SK-N-SH (cell line): ENCODE data around the gene HOXB5. TPM values are rescaled to one million over a fixed set of nuclear protein-coding genes. Genes with fewer than 3 reads are reported as not detected.
A peak's percentile ranks its signal among the peaks of the same experiment; 100 is the strongest.

Source experiments
- CTCF ChIA-PET: fragments of 300-600, 350-600 bp; formaldehyde crosslinking; extraction: SDS; loops from one replicate; lab custom pipeline; 2021; lab: Yijun Ruan, JAX
- POLR2A ChIA-PET: fragments of 350-600 bp; sonication (Branson Sonifier 250); formaldehyde crosslinking; extraction: SDS; loops from one replicate; lab custom pipeline; 2020; ENCODE audit warnings: antibody characterized with exemption, inconsistent platforms; lab: Yijun Ruan, JAX
- DNase-seq: peaks from one replicate; pipeline ENCODE4 v3.0.0; 2012
- H2AFZ ChIP-seq: fragments of 200-600 bp; sonication (generic); 2 replicates; pipeline ENCODE4 v1.8.1; 2016; ENCODE audit warnings: antibody characterized with exemption, mild to moderate bottlenecking, low read depth
- H3F3A ChIP-seq: fragments of 200-600 bp; sonication (generic); replicated peaks from 2 replicates; pipeline ENCODE3; 2016; ENCODE audit warnings: antibody characterized with exemption, mild to moderate bottlenecking; ENCODE audit not compliant: insufficient read depth
- H3K27ac ChIP-seq, 2 experiments: fragments of 200-500 bp in 1 of 2; fragments of 200-600 bp in 1 of 2; sonication (Bioruptor generic) in 1 of 2; sonication (generic), shearing (Covaris generic) in 1 of 2; 2 replicates each; pipeline versions ENCODE4 v1.5.1 to v1.6.1; 2014 to 2016; ENCODE audit warnings: low read depth in 2 of 2, inconsistent platforms in 1 of 2, low read length in 1 of 2, mild to moderate bottlenecking in 1 of 2, mixed read lengths in 1 of 2
- H3K27me3 ChIP-seq: fragments of 200-600 bp; sonication (generic), shearing (Covaris generic); 2 replicates; pipeline ENCODE4 v1.6.1; 2016; ENCODE audit warnings: mixed run types; ENCODE audit not compliant: insufficient read depth
- H3K36me3 ChIP-seq, 2 experiments: fragments of 200-500 bp in 1 of 2; fragments of 200-600 bp in 1 of 2; sonication (Bioruptor generic) in 1 of 2; sonication (generic) in 1 of 2; replicated peaks in 1 of 2; 2 replicates each; pipeline versions ENCODE3 to v1.5.1; 2014 to 2016; ENCODE audit warnings: low read length in 1 of 2, mild to moderate bottlenecking in 1 of 2; ENCODE audit not compliant: insufficient read depth in 2 of 2, control insufficient read depth in 1 of 2
- H3K4me1 ChIP-seq, 2 experiments: fragments of 200-500 bp in 1 of 2; fragments of 200-600 bp in 1 of 2; sonication (Bioruptor generic) in 1 of 2; sonication (generic), shearing (Covaris generic) in 1 of 2; 2 replicates each; pipeline versions ENCODE4 v1.5.1 to v1.6.1; 2014 to 2016; ENCODE audit warnings: low read depth in 1 of 2, low read length in 1 of 2, mixed run types in 1 of 2; ENCODE audit not compliant: insufficient read depth in 2 of 2, control insufficient read depth in 1 of 2
- H3K4me2 ChIP-seq: fragments of 200-600 bp; sonication (generic), shearing (Covaris generic); 2 replicates; pipeline ENCODE4 v1.6.1; 2017; ENCODE audit warnings: mixed run types
- H3K4me3 ChIP-seq, 2 experiments: fragments of 200-500 bp in 1 of 2; fragments of 200-600 bp in 1 of 2; sonication (Bioruptor generic) in 1 of 2; sonication (generic), shearing (Covaris generic) in 1 of 2; 2 replicates each; pipeline versions ENCODE4 v1.5.1 to v1.8.1; 2014 to 2016; ENCODE audit warnings: low read depth in 2 of 2, inconsistent platforms in 1 of 2, low read length in 1 of 2, mild to moderate bottlenecking in 1 of 2, mixed read lengths in 1 of 2, moderate library complexity in 1 of 2
- H3K79me2 ChIP-seq: fragments of 200-600 bp; sonication (generic); 2 replicates; pipeline ENCODE4 v1.8.1; 2017; ENCODE audit warnings: mild to moderate bottlenecking; ENCODE audit not compliant: insufficient read depth
- H3K9ac ChIP-seq: fragments of 200-600 bp; sonication (generic); 2 replicates; pipeline ENCODE4 v1.6.1; 2017; ENCODE audit warnings: mixed run types
- H3K9me2 ChIP-seq: fragments of 200-600 bp; sonication (generic); 2 replicates; pipeline ENCODE4 v1.6.1; 2017; ENCODE audit warnings: mixed run types
- H3K9me3 ChIP-seq: fragments of 200-600 bp; sonication (generic); 2 replicates; pipeline ENCODE4 v1.6.1; 2017; ENCODE audit warnings: mixed run types, mild to moderate bottlenecking, moderate library complexity
- H4K20me1 ChIP-seq: fragments of 200-600 bp; sonication (generic); 2 replicates; pipeline ENCODE4 v1.6.1; 2017; ENCODE audit warnings: mild to moderate bottlenecking, mixed run types; ENCODE audit not compliant: insufficient read depth
- EZH2phosphoT487 ChIP-seq: fragments of 200-600 bp; sonication (generic); IDR thresholded peaks from 2 replicates; pipeline ENCODE4 v1.6.1; 2017; ENCODE audit warnings: low read depth, mixed run types, mild to moderate bottlenecking, antibody characterized with exemption, moderate library complexity, borderline replicate concordance
- FOXJ3 ChIP-seq: sonication (generic); formaldehyde crosslinking; IDR thresholded peaks from 2 replicates; pipeline ENCODE4 v1.5.1; 2020; ENCODE audit warnings: mild to moderate bottlenecking, missing genetic modification reagents
- FOXM1 ChIP-seq: IDR thresholded peaks from 2 replicates; pipeline ENCODE4 v1.4.0; 2012; ENCODE audit warnings: low read depth, mild to moderate bottlenecking
- GABPA ChIP-seq: IDR thresholded peaks from 2 replicates; pipeline ENCODE4 v1.4.0; 2012; ENCODE audit warnings: low read depth, mild to moderate bottlenecking
- YY1 ChIP-seq: IDR thresholded peaks from 2 replicates; pipeline ENCODE4 v1.4.0; 2012; ENCODE audit warnings: low read depth, mild to moderate bottlenecking
- WGBS: methylation state at CpG from one replicate; pipeline ENCODE4 v1.1.6; 2017; ENCODE audit warnings: low lambda C conversion rate; 5-methylcytosine and 5-hydroxymethylcytosine counted together
- polyA plus RNA-seq, 3 experiments: library from polyadenylated mRNA; depleted of rRNA; stranded (reverse); fragments of >200 nt; gene quantifications; 2 replicates each; pipeline ENCODE4 v1.2.3, GENCODE V29; 2012
- TF ChIP-seq, protein P1 (sequence below): fragments of 150-350 bp; IDR thresholded peaks from 2 replicates; pipeline ENCODE4 v1.6.1; 2016; ENCODE audit warnings: mild to moderate bottlenecking, low read depth, low read length
- TF ChIP-seq, protein P2 (sequence below): IDR thresholded peaks from 2 replicates; pipeline ENCODE4; 2012

Gene HOXB5
- polyA plus RNA-seq, 1 of the 3 experiments (the other 2 are of a cell fraction): not detected

DNA sequence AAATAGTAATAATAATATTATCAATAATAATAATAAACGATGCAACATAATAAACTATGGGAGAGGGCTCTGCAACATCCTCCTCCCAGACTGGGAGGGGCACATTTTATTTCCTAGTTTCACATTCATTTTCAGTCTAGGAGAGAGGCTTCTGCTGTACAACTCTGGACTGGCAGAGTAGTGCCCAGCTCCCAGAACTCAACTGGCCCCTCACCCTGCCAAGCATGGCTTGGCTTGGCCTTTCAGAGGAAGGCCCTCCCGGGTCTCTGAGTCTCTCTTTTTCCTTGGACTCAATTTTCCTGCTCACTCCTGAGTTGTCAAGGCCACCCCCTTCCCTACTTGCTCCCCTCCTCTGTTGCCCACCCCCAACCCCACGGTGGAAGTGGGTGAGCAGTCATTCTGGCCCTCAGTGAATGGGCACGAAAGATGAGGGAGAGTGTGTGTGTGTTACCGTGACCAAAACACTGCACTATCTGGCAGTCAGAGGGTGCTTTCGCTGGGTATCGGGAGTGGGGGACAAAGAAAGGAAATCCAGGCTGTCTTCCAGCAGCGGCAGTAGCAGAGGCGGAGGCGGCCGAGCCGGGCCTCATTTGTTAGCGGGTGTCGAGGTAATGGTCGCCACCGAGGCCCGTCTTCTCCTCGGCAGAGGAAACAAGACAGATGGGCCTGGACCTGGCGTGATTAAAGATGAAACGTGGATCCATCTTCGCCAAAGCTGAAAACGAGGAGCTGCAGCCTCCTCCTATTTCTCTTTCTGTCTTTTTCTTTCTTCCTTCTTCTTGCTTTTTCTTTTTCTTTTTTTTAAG, 17.7 kb downstream of the HOXB5 start:
- Histone ChIP-seq H3K27me3 (peaks cover 94% of the 10 kb centered on the region), H3K27ac (no peak overlapping the region), H3K36me3 (no peaks in the 10 kb centered on the region), H3K9ac (no peak overlapping the region), H3K4me1 (no peaks in the 10 kb centered on the region; a peak in 1 of 4 replicates), H3K9me2 (no peaks in the 10 kb centered on the region), H3K4me3 (no peak overlapping the region), H4K20me1 (peaks cover 9% of the 10 kb centered on the region; the same call in 1 of the 2 replicates), H3F3A (peaks cover 4% of the 10 kb centered on the region), H3K9me3 (no peaks in the 10 kb centered on the region), H3K4me2 (no peak overlapping the region), H2AFZ (no peak overlapping the region), H3K79me2 (no peaks in the 10 kb centered on the region)
- WGBS: 23% methylated on average over 22 of the region's 22 CpGs
- no peak for DNase-seq
- POLR2A ChIA-PET: no interaction called here
- no peak for TF ChIP-seq FOXM1
- peak; percentile 29; the same call in 1 of the 2 replicates for TF ChIP-seq EZH2phosphoT487
- TF ChIP-seq, protein P1, sequence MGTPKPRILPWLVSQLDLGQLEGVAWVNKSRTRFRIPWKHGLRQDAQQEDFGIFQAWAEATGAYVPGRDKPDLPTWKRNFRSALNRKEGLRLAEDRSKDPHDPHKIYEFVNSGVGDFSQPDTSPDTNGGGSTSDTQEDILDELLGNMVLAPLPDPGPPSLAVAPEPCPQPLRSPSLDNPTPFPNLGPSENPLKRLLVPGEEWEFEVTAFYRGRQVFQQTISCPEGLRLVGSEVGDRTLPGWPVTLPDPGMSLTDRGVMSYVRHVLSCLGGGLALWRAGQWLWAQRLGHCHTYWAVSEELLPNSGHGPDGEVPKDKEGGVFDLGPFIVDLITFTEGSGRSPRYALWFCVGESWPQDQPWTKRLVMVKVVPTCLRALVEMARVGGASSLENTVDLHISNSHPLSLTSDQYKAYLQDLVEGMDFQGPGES: no peak
- CTCF ChIA-PET: interaction anchor here (1.1 to 1.6 kb wide), 3 partner anchors 17 to 240 kb away, joined by 3 to 5 read pairs (median 3); no protein-coding TSS in a partner anchor

DNA sequence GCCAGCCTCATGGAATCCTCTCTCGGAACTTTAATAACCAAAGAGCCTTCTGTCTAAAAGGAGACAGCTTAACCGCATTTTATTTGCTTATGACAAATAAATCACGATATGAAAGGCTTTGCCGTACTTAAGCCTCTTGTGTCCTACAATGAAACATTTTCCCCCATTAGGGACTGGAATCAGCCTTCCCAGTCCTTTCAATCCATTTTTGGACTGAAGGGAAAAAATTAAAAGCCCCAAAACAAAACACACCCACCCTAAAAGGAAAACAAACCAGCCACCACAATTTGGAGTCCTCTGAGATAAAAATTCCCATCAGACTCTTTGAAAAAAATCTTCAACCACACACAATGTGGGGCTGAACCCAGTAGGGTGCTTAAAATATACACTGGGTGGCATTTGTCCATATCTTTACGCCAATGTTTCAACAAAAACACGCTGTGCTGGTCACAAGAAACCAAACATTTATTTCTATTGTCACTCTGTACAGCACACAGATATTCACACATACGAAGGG, 18.5 kb downstream of the HOXB5 start:
- CTCF ChIA-PET: interaction anchor here (1.0 to 1.6 kb wide), 4 partner anchors 18 to 240 kb away, joined by 3 to 6 read pairs (median 4); no protein-coding TSS in a partner anchor
- POLR2A ChIA-PET: no interaction called here
- no peaks in the 10 kb centered on the region for H3K9me2 ChIP-seq
- no peaks in the 10 kb centered on the region for H3K79me2 ChIP-seq
- WGBS: 11% methylated on average over 7 of the region's 7 CpGs
- H3K27me3 ChIP-seq: peaks cover 94% of the 10 kb centered on the region
- no peaks in the 10 kb centered on the region for H3F3A ChIP-seq
- H4K20me1 ChIP-seq: peaks cover 4% of the 10 kb centered on the region; the same call in 1 of the 2 replicates
- H3K4me3 ChIP-seq: no peak overlapping the region
- H3K4me1 ChIP-seq: no peaks in the 10 kb centered on the region; a peak in 1 of 4 replicates
- no peak overlapping the region for H3K9ac ChIP-seq
- TF ChIP-seq FOXJ3 (CRISPR knock-in tag) (no peak), FOXM1 (no peak), YY1 (no peak), GABPA (no peak)
- TF ChIP-seq, protein P2, sequence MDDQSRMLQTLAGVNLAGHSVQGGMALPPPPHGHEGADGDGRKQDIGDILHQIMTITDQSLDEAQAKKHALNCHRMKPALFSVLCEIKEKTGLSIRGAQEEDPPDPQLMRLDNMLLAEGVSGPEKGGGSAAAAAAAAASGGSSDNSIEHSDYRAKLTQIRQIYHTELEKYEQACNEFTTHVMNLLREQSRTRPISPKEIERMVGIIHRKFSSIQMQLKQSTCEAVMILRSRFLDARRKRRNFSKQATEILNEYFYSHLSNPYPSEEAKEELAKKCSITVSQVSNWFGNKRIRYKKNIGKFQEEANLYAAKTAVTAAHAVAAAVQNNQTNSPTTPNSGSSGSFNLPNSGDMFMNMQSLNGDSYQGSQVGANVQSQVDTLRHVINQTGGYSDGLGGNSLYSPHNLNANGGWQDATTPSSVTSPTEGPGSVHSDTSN: no peak
- H3K4me2 ChIP-seq: no peak overlapping the region
- H2AFZ ChIP-seq: no peak overlapping the region
- H3K9me3 ChIP-seq: no peaks in the 10 kb centered on the region
- no peak for DNase-seq
- no peaks in the 10 kb centered on the region for H3K36me3 ChIP-seq
- no peak overlapping the region for H3K27ac ChIP-seq
